Kidney (tissue), 14 donors: Measurements from ENCODE around the gene SCCPDH. TPM values are rescaled to one million over a fixed set of nuclear protein-coding genes. Genes with fewer than 3 reads are reported as not detected.
A peak's percentile ranks its signal among the peaks of the same experiment; 100 is the strongest.

Source experiments
- DNase-seq, 5 donors: peaks; one replicate each; pipeline ENCODE4 v3.0.0-alpha.2; 2013 to 2020
- FAIRE-seq: peaks from 2 replicates; lab custom pipeline; 2012; peaks lifted over from hg19 to GRCh38; lab: Jason Lieb, UNC
- H3K27ac ChIP-seq, 2 donors: one replicate each; pipeline ENCODE4 v1.7.0; 2013; ENCODE audit warnings: low read depth in 2 of 2, low read length in 2 of 2, inconsistent platforms in 1 of 2
- H3K27me3 ChIP-seq: one replicate; pipeline ENCODE4 v1.7.1; 2013; ENCODE audit warnings: low read length, inconsistent platforms; ENCODE audit not compliant: control insufficient read depth, insufficient read depth
- H3K36me3 ChIP-seq, 3 donors: one replicate each; pipeline versions ENCODE4 v1.7.0 to v1.7.1; 2013; ENCODE audit warnings: low read length in 3 of 3, control low read depth in 1 of 3, inconsistent platforms in 1 of 3; ENCODE audit not compliant: insufficient read depth in 3 of 3, control insufficient read depth in 2 of 3
- H3K4me1 ChIP-seq, 3 donors: one replicate each; pipeline versions ENCODE4 v1.7.0 to v1.7.1; 2013; ENCODE audit warnings: low read length in 3 of 3, inconsistent platforms in 1 of 3, low read depth in 1 of 3; ENCODE audit not compliant: control insufficient read depth in 2 of 3, insufficient read depth in 2 of 3
- H3K4me3 ChIP-seq, 3 donors: one replicate each; pipeline versions ENCODE4 v1.7.0 to v1.8.1; 2013; ENCODE audit warnings: low read length in 3 of 3, control low read depth in 1 of 3, inconsistent platforms in 1 of 3
- H3K9ac ChIP-seq, 3 donors: one replicate each; pipeline versions ENCODE4 v1.7.0 to v1.7.1; 2013; ENCODE audit warnings: low read length in 3 of 3, control low read depth in 1 of 3, inconsistent platforms in 1 of 3
- H3K9me3 ChIP-seq, 3 donors: one replicate each; pipeline versions ENCODE4 v1.7.0 to v1.7.1; 2013; ENCODE audit warnings: low read length in 3 of 3, control low read depth in 1 of 3, inconsistent platforms in 1 of 3; ENCODE audit not compliant: control insufficient read depth in 2 of 3, insufficient read depth in 1 of 3
- intact Hi-C: fragments of 100-400 bp; cut with DNase I; formaldehyde crosslinking; loops from one replicate; pipeline ENCODE4 v1.11.1; 2022
- polyA plus RNA-seq: library from polyadenylated mRNA; stranded (reverse); fragments of 350-450 nt; fragmentation: Illumina TruSeq; extraction: RNeasy Lipid Tissue Mini Kit (QIAGEN cat#74804); gene quantifications from one replicate; pipeline ENCODE4 v1.2.3, GENCODE V29; 2014; ENCODE audit warnings: low read depth, low replicate concordance; ENCODE audit not compliant: insufficient read depth
- total RNA-seq: library from RNA; stranded (reverse); fragmentation: NEBNext Ultra II Directional; extraction: Animal tissue kit (Norgen Biotek cat#: 25700); gene quantifications from one replicate; pipeline ENCODE4 v1.2.1, GENCODE V29; 2021
- TF ChIP-seq, protein P1 (sequence below): IDR thresholded peaks from 3 replicates; pipeline ENCODE4 v1.5.1; 2012; ENCODE audit warnings: mild to moderate bottlenecking, moderate library complexity, borderline replicate concordance; ENCODE audit not compliant: insufficient read depth; ENCODE audit errors: extremely low read depth
- donor health status: control.
- donor health status: control.
- donor health status: control.
- donor health status: control.
- donor health status: control.
- donor health status: DM: yes; HTN: yes; CAD: no.
- donor health status: Normal renal cell carcinoma (clear cell type).

The SCCPDH gene
- total and polyA plus RNA-seq, 2 donors from 2014 or later, result 37.2 to 48.6 TPM

DNA sequence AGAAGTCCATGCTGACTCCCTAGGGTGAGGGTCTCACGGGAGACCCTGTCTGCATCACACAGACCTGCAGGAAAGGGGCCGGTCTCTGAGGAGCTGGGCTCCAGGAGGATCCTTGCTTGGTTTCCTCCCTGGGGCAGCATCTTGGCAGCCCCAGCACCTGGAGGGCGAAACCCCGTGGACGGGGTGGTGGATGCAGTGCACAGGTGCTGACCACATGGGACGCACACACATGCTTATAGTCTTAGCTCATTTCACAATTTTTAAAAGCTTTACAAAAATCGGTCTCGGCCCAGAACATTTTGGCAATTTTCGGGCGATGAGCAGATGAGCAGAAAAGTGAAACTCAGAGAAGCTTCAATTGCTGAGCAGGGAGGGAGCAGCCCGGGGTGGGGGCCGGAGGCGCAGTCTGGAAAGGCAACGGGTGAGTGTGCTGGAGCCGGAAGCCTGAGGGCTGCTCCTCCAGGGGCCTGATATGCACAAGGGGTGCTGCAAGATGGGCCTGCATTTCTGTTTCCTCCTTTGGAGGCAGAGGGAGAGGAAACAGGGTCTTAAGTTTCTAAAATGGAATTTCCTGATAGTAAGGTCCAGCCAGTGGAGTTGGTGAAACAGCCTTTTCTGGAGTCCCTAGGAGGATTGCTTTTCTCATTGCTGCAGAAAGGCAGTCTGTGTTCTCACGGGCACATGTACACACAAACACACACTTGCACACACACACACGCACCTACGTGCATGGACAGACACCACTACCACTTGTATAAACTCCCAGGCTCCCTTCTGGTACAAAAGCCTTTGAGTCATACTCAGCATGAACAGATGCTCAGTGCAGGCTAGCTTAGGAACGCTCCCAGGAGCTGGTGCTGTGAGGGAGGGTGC lies 60.6 kb downstream of the SCCPDH start:
- H3K27ac ChIP-seq, result no peak overlapping the region
- H3K36me3 ChIP-seq, result no peaks in the 10 kb centered on the region
- FAIRE-seq (no peak), DNase-seq (peak in 1 of 5 donors; percentile 26)
- intact Hi-C loops, result no loop called here
- H3K4me3 ChIP-seq, result peak overlapping the region in 1 of 3 donors; percentile 2
- TF ChIP-seq, protein P1, sequence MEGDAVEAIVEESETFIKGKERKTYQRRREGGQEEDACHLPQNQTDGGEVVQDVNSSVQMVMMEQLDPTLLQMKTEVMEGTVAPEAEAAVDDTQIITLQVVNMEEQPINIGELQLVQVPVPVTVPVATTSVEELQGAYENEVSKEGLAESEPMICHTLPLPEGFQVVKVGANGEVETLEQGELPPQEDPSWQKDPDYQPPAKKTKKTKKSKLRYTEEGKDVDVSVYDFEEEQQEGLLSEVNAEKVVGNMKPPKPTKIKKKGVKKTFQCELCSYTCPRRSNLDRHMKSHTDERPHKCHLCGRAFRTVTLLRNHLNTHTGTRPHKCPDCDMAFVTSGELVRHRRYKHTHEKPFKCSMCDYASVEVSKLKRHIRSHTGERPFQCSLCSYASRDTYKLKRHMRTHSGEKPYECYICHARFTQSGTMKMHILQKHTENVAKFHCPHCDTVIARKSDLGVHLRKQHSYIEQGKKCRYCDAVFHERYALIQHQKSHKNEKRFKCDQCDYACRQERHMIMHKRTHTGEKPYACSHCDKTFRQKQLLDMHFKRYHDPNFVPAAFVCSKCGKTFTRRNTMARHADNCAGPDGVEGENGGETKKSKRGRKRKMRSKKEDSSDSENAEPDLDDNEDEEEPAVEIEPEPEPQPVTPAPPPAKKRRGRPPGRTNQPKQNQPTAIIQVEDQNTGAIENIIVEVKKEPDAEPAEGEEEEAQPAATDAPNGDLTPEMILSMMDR, result no peak
- peaks cover 0 to 2% (median 0%) of the 10 kb centered on the region in 3 donors for H3K9me3 ChIP-seq
- no peak overlapping the region for H3K9ac ChIP-seq
- no peaks in the 10 kb centered on the region for H3K27me3 ChIP-seq
- H3K4me1 ChIP-seq, result peaks cover 0 to 5% (median 0%) of the 10 kb centered on the region in 3 donors

DNA sequence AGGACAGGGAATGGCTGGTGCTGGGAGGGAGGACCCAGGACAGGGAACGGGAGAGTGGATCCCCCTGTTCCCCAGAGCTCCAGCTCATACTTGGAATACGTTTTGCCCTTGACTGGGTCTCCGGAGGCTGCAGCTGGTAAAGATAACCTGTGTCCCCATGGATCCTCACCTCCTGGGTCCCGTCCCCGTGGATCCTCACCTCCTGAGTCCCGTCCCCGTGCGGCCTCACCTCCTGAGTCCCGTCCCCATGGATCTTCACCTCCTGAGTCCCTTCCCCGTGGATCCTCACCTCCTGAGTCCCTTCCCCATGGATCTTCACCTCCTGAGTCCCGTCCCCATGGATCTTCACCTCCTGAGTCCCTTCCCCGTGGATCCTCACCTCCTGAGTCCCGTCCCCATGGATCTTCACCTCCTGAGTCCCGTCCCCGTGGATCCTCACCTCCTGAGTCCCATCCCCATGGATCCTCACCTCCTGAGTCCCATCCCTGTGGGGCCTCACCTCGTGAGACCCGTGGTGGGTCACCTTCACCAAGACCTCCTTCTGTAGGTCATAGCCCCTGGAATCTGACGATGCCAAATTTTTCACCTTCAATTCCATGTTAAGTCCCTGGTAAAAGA lies 61.4 kb downstream of the SCCPDH start:
- peaks cover 0 to 5% (median 0%) of the 10 kb centered on the region in 3 donors for H3K4me1 ChIP-seq
- DNase-seq (peak in 1 of 5 donors; percentile 38), FAIRE-seq (no peak)
- H3K9me3 ChIP-seq, result peaks cover 0 to 2% (median 0%) of the 10 kb centered on the region in 3 donors
- intact Hi-C loops, result no loop called here
- no peak overlapping the region for H3K4me3 ChIP-seq
- no peaks in the 10 kb centered on the region for H3K36me3 ChIP-seq
- no peak overlapping the region for H3K9ac ChIP-seq
- H3K27ac ChIP-seq, result no peak overlapping the region
- TF ChIP-seq, protein P1, result no peak
- no peaks in the 10 kb centered on the region for H3K27me3 ChIP-seq

GRCh38 chr1:246786606-246787238 lies 62.5 kb downstream of the SCCPDH start:
- Histone ChIP-seq H3K9ac (no peak overlapping the region), H3K36me3 (no peaks in the 10 kb centered on the region), H3K4me3 (no peak overlapping the region), H3K4me1 (peaks cover 0 to 5% (median 0%) of the 10 kb centered on the region in 3 donors), H3K9me3 (peaks cover 0 to 2% (median 0%) of the 10 kb centered on the region in 3 donors), H3K27me3 (no peaks in the 10 kb centered on the region), H3K27ac (no peak overlapping the region)
- DNase-seq, result no peak
- intact Hi-C loops, result no loop called here
- FAIRE-seq, result no peak
- TF ChIP-seq, protein P1, result no peak
